Measurements from ENCODE around the gene ZNF236. TPM values are rescaled to one million over a fixed set of nuclear protein-coding genes. Genes with fewer than 3 reads are reported as not detected.
A peak's percentile ranks its signal among the peaks of the same experiment; 100 is the strongest.

Gene ZNF236
- total RNA-seq, 6 experiments from 2014 or later, result 6.3 to 10.4 (median 8.1) TPM

GRCh38 chr18:76821875-76822505 lies 367 bp upstream of the ZNF236 start:
- TF ChIP-seq, protein P1, sequence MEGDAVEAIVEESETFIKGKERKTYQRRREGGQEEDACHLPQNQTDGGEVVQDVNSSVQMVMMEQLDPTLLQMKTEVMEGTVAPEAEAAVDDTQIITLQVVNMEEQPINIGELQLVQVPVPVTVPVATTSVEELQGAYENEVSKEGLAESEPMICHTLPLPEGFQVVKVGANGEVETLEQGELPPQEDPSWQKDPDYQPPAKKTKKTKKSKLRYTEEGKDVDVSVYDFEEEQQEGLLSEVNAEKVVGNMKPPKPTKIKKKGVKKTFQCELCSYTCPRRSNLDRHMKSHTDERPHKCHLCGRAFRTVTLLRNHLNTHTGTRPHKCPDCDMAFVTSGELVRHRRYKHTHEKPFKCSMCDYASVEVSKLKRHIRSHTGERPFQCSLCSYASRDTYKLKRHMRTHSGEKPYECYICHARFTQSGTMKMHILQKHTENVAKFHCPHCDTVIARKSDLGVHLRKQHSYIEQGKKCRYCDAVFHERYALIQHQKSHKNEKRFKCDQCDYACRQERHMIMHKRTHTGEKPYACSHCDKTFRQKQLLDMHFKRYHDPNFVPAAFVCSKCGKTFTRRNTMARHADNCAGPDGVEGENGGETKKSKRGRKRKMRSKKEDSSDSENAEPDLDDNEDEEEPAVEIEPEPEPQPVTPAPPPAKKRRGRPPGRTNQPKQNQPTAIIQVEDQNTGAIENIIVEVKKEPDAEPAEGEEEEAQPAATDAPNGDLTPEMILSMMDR (IDR thresholded peaks at IDR 0.05), result no peak
- peaks cover 3% of the 10 kb centered on the region; the same call in 1 of the 2 replicates for H3K27me3 Mint-ChIP-seq (ENCODE audit: insufficient read depth)
- H3K4me1 Mint-ChIP-seq (ENCODE audit: low read depth), result peaks cover 37% of the 10 kb centered on the region
- H3K4me3 Mint-ChIP-seq, result peak overlapping the region; percentile 86
- H3K27ac Mint-ChIP-seq, result peak overlapping the region; percentile 89
- H3K9me3 Mint-ChIP-seq, result no peaks in the 10 kb centered on the region
- peaks cover 9% of the 10 kb centered on the region; the same call in 1 of the 2 replicates for H3K36me3 Mint-ChIP-seq (ENCODE audit: low read depth)
- DNase-seq, result peak; percentile 27

DNA sequence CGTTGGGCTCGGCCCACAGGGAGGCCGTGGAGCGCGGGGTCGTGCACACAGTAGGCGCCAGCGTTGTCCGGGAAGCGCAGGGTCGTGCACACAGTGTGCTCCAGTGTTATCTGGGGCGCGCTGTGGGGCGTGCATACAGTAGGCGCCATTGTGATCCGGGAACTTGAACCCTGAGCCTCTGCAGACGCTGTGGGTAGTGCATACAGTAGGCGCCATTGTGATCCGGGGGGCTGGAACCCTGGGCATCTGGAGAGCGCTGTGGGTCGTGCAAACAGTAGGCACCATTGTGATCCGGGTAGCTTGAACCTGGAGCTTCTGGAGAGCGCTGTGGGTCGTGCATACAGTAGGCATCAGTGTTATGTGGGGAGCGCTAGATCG lies 793 bp downstream of the ZNF236 start:
- H3K27ac Mint-ChIP-seq, result peak overlapping the region; percentile 86

DNA sequence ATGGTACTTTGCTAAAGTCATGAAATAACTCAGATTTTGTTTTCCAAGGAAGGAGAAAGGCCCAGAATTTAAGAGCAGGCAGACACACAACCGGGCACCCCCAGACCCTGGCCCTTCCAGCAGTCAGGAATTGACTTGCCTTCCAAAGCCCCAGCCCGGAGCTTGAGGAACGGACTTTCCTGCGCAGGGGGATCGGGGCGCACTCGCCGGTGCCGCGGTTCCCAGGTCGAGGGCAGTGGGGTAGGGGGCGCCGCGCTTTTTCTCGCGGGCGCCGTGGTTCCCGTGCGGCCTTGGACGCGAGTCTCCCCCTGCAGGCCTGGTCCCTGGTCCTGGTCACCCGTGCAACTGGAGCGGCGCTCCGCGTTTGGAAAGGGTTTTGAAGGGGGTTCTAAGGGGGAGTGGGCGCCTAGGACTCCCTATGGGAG lies 1.2 kb downstream of the ZNF236 start:
- TF ChIP-seq, protein P1 (IDR thresholded peaks at IDR 0.05), result peak; percentile 58
- Mint-ChIP-seq H3K27ac (peak overlapping the region; percentile 86), H3K36me3 (ENCODE audit: low read depth) (peaks cover 9% of the 10 kb centered on the region; the same call in 1 of the 2 replicates), H3K27me3 (ENCODE audit: insufficient read depth) (peaks cover 3% of the 10 kb centered on the region; the same call in 1 of the 2 replicates), H3K9me3 (no peaks in the 10 kb centered on the region), H3K4me1 (ENCODE audit: low read depth) (peaks cover 46% of the 10 kb centered on the region), H3K4me3 (peak overlapping the region; percentile 91)
- no peak for DNase-seq

More for the DNA sequence above, 793 bp downstream of the ZNF236 start:
- Mint-ChIP-seq H3K36me3 (ENCODE audit: low read depth) (peaks cover 9% of the 10 kb centered on the region; the same call in 1 of the 2 replicates), H3K27me3 (ENCODE audit: insufficient read depth) (peaks cover 3% of the 10 kb centered on the region; the same call in 1 of the 2 replicates), H3K4me1 (ENCODE audit: low read depth) (peaks cover 46% of the 10 kb centered on the region), H3K4me3 (peak overlapping the region; percentile 91), H3K9me3 (no peaks in the 10 kb centered on the region)
- TF ChIP-seq, protein P1 (IDR thresholded peaks at IDR 0.05), result no peak
- no peak for DNase-seq

GRCh38 chr18:76824145-76824676 lies 1.9 kb downstream of the ZNF236 start:
- peaks cover 9% of the 10 kb centered on the region; the same call in 1 of the 2 replicates for H3K36me3 Mint-ChIP-seq (ENCODE audit: low read depth)
- peaks cover 46% of the 10 kb centered on the region for H3K4me1 Mint-ChIP-seq (ENCODE audit: low read depth)
- H3K27ac Mint-ChIP-seq, result peak overlapping the region; percentile 60
- TF ChIP-seq, protein P1 (IDR thresholded peaks at IDR 0.05), result no peak
- H3K4me3 Mint-ChIP-seq, result peak overlapping the region; percentile 71
- no peaks in the 10 kb centered on the region for H3K9me3 Mint-ChIP-seq
- DNase-seq, result no peak
- H3K27me3 Mint-ChIP-seq (ENCODE audit: insufficient read depth), result peaks cover 3% of the 10 kb centered on the region; the same call in 1 of the 2 replicates

DNA sequence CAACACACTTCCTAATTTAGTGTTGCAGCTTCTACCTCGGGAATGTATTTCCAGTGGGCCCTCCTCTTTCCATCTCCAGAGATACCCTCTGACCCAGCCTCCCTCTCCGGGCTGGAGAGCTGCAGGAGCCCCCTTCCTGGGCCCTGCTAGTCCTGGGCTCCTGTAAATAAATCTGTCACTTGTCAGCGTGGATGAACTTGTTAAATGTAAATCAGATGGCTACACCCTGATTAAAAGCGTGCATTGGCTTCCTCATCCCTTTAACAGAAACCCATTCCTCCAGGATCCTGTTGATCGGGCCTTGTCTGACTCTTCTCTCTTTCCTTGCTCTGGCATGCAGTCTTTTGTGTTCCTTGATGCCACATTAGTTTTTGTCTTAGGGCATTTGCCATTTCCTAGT lies 2.4 kb downstream of the ZNF236 start:
- H3K9me3 Mint-ChIP-seq, result no peaks in the 10 kb centered on the region
- TF ChIP-seq, protein P1 (IDR thresholded peaks at IDR 0.05), result no peak
- H3K4me1 Mint-ChIP-seq (ENCODE audit: low read depth), result peaks cover 44% of the 10 kb centered on the region
- peaks cover 3% of the 10 kb centered on the region; the same call in 1 of the 2 replicates for H3K27me3 Mint-ChIP-seq (ENCODE audit: insufficient read depth)
- peaks cover 8% of the 10 kb centered on the region; the same call in 1 of the 2 replicates for H3K36me3 Mint-ChIP-seq (ENCODE audit: low read depth)
- H3K4me3 Mint-ChIP-seq, result peak overlapping the region; percentile 71
- peak overlapping the region; percentile 18 for H3K27ac Mint-ChIP-seq
- DNase-seq, result no peak
